Bronchial epithelial cell (primary cell): ENCODE measurements around the gene KAT6B. TPM values are rescaled to one million over a fixed set of nuclear protein-coding genes. Genes with fewer than 3 reads are reported as not detected.

Source experiments
- DNase-seq: peaks from one replicate; pipeline ENCODE4 v3.0.0-alpha.2; 2010; ENCODE audit warnings: low read depth
- FAIRE-seq: peaks from 2 replicates; lab custom pipeline; 2011; peaks lifted over from hg19 to GRCh38; lab: Jason Lieb, UNC
- H3K27me3 ChIP-seq: 2 replicates; pipeline ENCODE4 v1.5.1; 2011; ENCODE audit warnings: low read length; ENCODE audit not compliant: control insufficient read depth, insufficient read depth
- H3K36me3 ChIP-seq: 2 replicates; pipeline ENCODE4 v1.5.1; 2011; ENCODE audit warnings: low read length; ENCODE audit not compliant: control insufficient read depth, insufficient read depth
- H3K4me3 ChIP-seq: 2 replicates; pipeline ENCODE4 v1.5.1; 2011; ENCODE audit warnings: mild to moderate bottlenecking, low read depth, low read length, control low read depth
- CTCF ChIP-seq: IDR thresholded peaks from 2 replicates; pipeline ENCODE4 v1.5.1; 2011; ENCODE audit warnings: mild to moderate bottlenecking, moderate library complexity, low read length, control low read depth, inconsistent platforms; ENCODE audit not compliant: insufficient read depth, severe bottlenecking
- total RNA-seq: library from RNA; depleted of rRNA; stranded (reverse); fragments of >200 nt; gene quantifications from 2 replicates; pipeline ENCODE4 v1.2.1, GENCODE V29; 2014

KAT6B gene
- total RNA-seq, 1 donor from 2014 or later: 8.7 TPM

- no peaks in the 10 kb centered on the region for H3K36me3 ChIP-seq
- no peak for TF ChIP-seq CTCF
- no peaks in the 10 kb centered on the region for H3K27me3 ChIP-seq
- FAIRE-seq: no peak
- DNase-seq: no peak
- H3K4me3 ChIP-seq: no peak overlapping the region
Measured at GRCh38 chr10:74997163-74997562, 170.8 kb downstream of the KAT6B start.

GRCh38 chr10:75000748-75001321 lies 174.4 kb downstream of the KAT6B start:
- no peaks in the 10 kb centered on the region for H3K36me3 ChIP-seq
- no peak for DNase-seq
- H3K4me3 ChIP-seq: no peak overlapping the region
- no peak for FAIRE-seq
- TF ChIP-seq CTCF: no peak
- no peaks in the 10 kb centered on the region for H3K27me3 ChIP-seq

GRCh38 chr10:75001715-75002350 lies 175.4 kb downstream of the KAT6B start:
- H3K4me3 ChIP-seq: no peak overlapping the region
- H3K27me3 ChIP-seq: no peaks in the 10 kb centered on the region
- no peak for DNase-seq
- FAIRE-seq: no peak
- no peak for TF ChIP-seq CTCF
- no peaks in the 10 kb centered on the region for H3K36me3 ChIP-seq

- no peaks in the 10 kb centered on the region for H3K36me3 ChIP-seq
- H3K27me3 ChIP-seq: no peaks in the 10 kb centered on the region
- DNase-seq: no peak
- no peak for FAIRE-seq
- no peak overlapping the region for H3K4me3 ChIP-seq
- TF ChIP-seq CTCF: no peak
Measured at GRCh38 chr10:75002351-75002725, 175.9 kb downstream of the KAT6B start.

GRCh38 chr10:75002967-75003594 lies 176.7 kb downstream of the KAT6B start:
- Histone ChIP-seq H3K36me3 (no peaks in the 10 kb centered on the region), H3K4me3 (no peak overlapping the region), H3K27me3 (no peaks in the 10 kb centered on the region)
- TF ChIP-seq CTCF: no peak
- no peak for FAIRE-seq
- no peak for DNase-seq
